ENCODE results near the gene ELF5.

Gene ELF5

DNA sequence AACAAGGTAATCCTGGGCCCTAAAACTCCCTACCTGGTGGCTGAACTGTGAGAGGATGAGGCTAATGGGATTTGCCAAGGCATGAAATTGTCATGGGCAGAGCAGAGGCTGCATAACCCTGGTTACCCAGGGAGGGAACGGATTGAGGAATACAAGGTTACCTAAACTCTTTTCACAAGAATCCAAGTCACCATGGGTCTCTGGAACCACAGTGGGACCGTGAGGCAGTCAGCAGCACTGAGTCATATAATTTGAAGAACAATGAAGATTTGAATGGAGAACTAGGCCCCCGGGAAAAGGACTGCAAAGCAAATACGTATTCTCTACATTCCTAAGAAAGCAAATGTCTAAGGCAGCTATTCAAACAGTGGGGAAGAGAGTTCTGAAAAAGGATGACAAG is 55.1 kb downstream of the ELF5 start:
- Histone ChIP-seq H4K5ac (ENCODE audit: low read length) (no peak overlapping the region), H3K79me1 (ENCODE audit: low read length) (no peaks in the 10 kb centered on the region), H3K23ac (ENCODE audit: low read length) (no peak overlapping the region), H3K27me3 (ENCODE audit: insufficient read depth, low read length, poor library complexity) (no peaks in the 10 kb centered on the region), H3K4me2 (ENCODE audit: low read length) (no peak overlapping the region), H3K18ac (ENCODE audit: low read length) (no peak overlapping the region), H3K4me3 (ENCODE audit: low read length) (no peak overlapping the region), H3K56ac (ENCODE audit: low read length) (no peak overlapping the region), H2BK120ac (ENCODE audit: low read depth, low read length) (no peak overlapping the region), H3K36me3 (ENCODE audit: control insufficient read depth, insufficient read depth, low read length) (no peaks in the 10 kb centered on the region), H2BK5ac (ENCODE audit: low read length) (no peak overlapping the region), H3K79me2 (ENCODE audit: control insufficient read depth, insufficient read depth, low read length) (no peaks in the 10 kb centered on the region), H3K4me1 (ENCODE audit: control insufficient read depth, low read depth, low read length) (no peaks in the 10 kb centered on the region), H4K8ac (ENCODE audit: low read depth, low read length) (no peak overlapping the region), H3K27ac (ENCODE audit: low read depth, low read length) (no peak overlapping the region), H3K9ac (ENCODE audit: low read length) (no peak overlapping the region), H2BK15ac (replicated peaks; ENCODE audit: low read depth) (no peak overlapping the region), H2AK5ac (ENCODE audit: low read length) (no peak overlapping the region), H3K4ac (ENCODE audit: low read depth, low read length) (no peak overlapping the region)
- peak; percentile 11 for DNase-seq
- no CpG with 5 or more reads among the region's 4 CpGs for WGBS (ENCODE audit: extremely low coverage, insufficient coverage, low lambda C conversion rate)

DNA sequence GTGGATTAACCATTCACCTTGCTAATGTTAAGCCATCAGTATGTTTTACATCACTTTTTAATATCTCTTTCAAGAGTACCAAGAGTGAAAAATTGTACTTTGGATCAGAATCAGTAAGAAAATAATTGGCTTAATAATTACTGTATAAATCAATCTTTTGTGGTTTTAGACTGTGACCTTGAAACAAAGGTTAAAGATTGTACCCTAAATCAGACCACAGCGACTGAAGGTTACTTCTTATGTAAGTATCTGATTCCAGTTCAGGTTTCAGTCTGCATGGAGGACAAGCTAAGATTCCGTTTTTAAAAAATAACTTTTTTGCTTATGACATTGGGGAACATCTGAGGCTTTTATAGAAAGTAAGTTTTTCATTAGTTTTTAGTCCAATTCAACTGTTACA is 56.0 kb downstream of the ELF5 start:
- H3K4me3 ChIP-seq (ENCODE audit: low read length), result no peak overlapping the region
- no peak overlapping the region for H2BK15ac ChIP-seq (replicated peaks; ENCODE audit: low read depth)
- H3K9ac ChIP-seq (ENCODE audit: low read length), result no peak overlapping the region
- no peak overlapping the region for H2BK5ac ChIP-seq (ENCODE audit: low read length)
- no peaks in the 10 kb centered on the region for H3K36me3 ChIP-seq (ENCODE audit: control insufficient read depth, insufficient read depth, low read length)
- DNase-seq, result no peak
- H3K23ac ChIP-seq (ENCODE audit: low read length), result no peak overlapping the region
- H3K79me1 ChIP-seq (ENCODE audit: low read length), result no peaks in the 10 kb centered on the region
- no peak overlapping the region for H4K5ac ChIP-seq (ENCODE audit: low read length)
- H4K8ac ChIP-seq (ENCODE audit: low read depth, low read length), result no peak overlapping the region
- no peak overlapping the region for H2AK5ac ChIP-seq (ENCODE audit: low read length)
- no peaks in the 10 kb centered on the region for H3K79me2 ChIP-seq (ENCODE audit: control insufficient read depth, insufficient read depth, low read length)
- H3K27ac ChIP-seq (ENCODE audit: low read depth, low read length), result no peak overlapping the region
- no peak overlapping the region for H2BK120ac ChIP-seq (ENCODE audit: low read depth, low read length)
- no peak overlapping the region for H3K18ac ChIP-seq (ENCODE audit: low read length)
- no CpG with 5 or more reads among the region's 2 CpGs for WGBS (ENCODE audit: extremely low coverage, insufficient coverage, low lambda C conversion rate)
- H3K56ac ChIP-seq (ENCODE audit: low read length), result no peak overlapping the region
- no peaks in the 10 kb centered on the region for H3K4me1 ChIP-seq (ENCODE audit: control insufficient read depth, low read depth, low read length)
- H3K4me2 ChIP-seq (ENCODE audit: low read length), result no peak overlapping the region
- H3K4ac ChIP-seq (ENCODE audit: low read depth, low read length), result no peak overlapping the region
- no peaks in the 10 kb centered on the region for H3K27me3 ChIP-seq (ENCODE audit: insufficient read depth, low read length, poor library complexity)

DNA sequence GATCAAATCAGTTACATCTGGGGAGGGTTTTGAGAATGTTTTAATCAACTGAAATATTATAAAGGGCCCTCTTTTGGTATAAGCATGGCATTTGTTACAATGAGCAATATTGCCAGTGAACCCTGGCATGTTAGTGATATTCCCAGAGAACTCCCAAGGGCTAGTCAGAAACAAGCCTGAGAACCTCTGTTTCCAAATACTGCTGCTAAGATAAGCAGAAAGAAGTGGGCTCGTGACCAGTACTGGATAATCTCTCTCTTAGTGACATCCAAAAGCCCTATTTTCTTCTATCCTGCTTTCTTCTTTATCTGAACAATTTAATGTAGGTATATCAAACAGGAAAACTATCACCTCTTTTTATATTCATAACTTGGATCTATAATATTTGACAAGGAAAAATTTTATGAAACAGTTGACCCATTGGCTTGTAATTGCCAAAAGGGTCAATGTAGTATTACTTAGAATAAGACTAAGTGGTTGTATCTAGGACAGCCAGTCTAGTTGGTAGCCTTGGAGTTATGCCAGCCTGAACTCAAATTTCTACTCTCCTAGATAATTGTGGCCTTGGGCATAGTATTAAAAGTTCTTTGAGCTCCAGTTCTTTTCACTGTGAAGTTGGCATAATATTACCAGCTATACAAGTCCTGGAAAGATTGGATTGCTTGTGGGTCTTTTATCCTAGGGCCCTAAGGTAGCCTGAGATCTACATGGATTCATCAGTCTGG is 59.1 kb downstream of the ELF5 start:
- no peak for DNase-seq
- H3K4ac ChIP-seq (ENCODE audit: low read depth, low read length), result no peak overlapping the region
- H3K4me1 ChIP-seq (ENCODE audit: control insufficient read depth, low read depth, low read length), result no peaks in the 10 kb centered on the region
- H3K79me2 ChIP-seq (ENCODE audit: control insufficient read depth, insufficient read depth, low read length), result no peaks in the 10 kb centered on the region
- no CpG with 5 or more reads among the region's 1 CpG for WGBS (ENCODE audit: extremely low coverage, insufficient coverage, low lambda C conversion rate)
- no peak overlapping the region for H3K18ac ChIP-seq (ENCODE audit: low read length)
- H3K9ac ChIP-seq (ENCODE audit: low read length), result no peak overlapping the region
- H4K5ac ChIP-seq (ENCODE audit: low read length), result no peak overlapping the region
- no peak overlapping the region for H3K4me2 ChIP-seq (ENCODE audit: low read length)
- no peaks in the 10 kb centered on the region for H3K36me3 ChIP-seq (ENCODE audit: control insufficient read depth, insufficient read depth, low read length)
- no peak overlapping the region for H2AK5ac ChIP-seq (ENCODE audit: low read length)
- H3K56ac ChIP-seq (ENCODE audit: low read length), result no peak overlapping the region
- no peaks in the 10 kb centered on the region for H3K79me1 ChIP-seq (ENCODE audit: low read length)
- H3K27ac ChIP-seq (ENCODE audit: low read depth, low read length), result no peak overlapping the region
- no peak overlapping the region for H2BK120ac ChIP-seq (ENCODE audit: low read depth, low read length)
- H4K8ac ChIP-seq (ENCODE audit: low read depth, low read length), result no peak overlapping the region
- no peaks in the 10 kb centered on the region for H3K27me3 ChIP-seq (ENCODE audit: insufficient read depth, low read length, poor library complexity)
- H3K4me3 ChIP-seq (ENCODE audit: low read length), result no peak overlapping the region
- no peak overlapping the region for H2BK5ac ChIP-seq (ENCODE audit: low read length)
- no peak overlapping the region for H3K23ac ChIP-seq (ENCODE audit: low read length)
- no peak overlapping the region for H2BK15ac ChIP-seq (replicated peaks; ENCODE audit: low read depth)

DNA sequence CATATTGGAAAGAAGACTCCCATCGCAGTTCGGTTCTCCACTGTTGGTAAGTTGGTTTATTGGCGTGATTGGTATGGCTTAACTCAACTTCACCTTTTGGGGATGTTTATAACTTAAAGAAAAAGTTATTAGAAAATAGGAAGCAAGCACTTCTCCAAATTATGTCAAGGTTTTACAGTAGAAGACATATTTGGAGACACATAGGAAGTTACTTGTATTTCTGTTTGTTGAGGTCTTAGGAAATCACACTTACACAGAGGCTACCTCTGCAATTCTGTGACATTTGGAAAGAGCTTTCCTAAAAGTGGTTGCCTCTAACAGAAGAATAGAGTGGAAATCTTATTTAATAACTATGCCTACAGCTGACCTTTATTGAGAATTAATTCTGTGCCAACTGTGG is 62.5 kb downstream of the ELF5 start:
- H3K9ac ChIP-seq (ENCODE audit: low read length), result no peak overlapping the region
- no peak overlapping the region for H4K5ac ChIP-seq (ENCODE audit: low read length)
- no peaks in the 10 kb centered on the region for H3K36me3 ChIP-seq (ENCODE audit: control insufficient read depth, insufficient read depth, low read length)
- WGBS (ENCODE audit: extremely low coverage, insufficient coverage, low lambda C conversion rate), result no CpG with 5 or more reads among the region's 3 CpGs
- no peak overlapping the region for H3K23ac ChIP-seq (ENCODE audit: low read length)
- no peak overlapping the region for H3K4me3 ChIP-seq (ENCODE audit: low read length)
- H3K4me1 ChIP-seq (ENCODE audit: control insufficient read depth, low read depth, low read length), result no peaks in the 10 kb centered on the region
- peaks cover 1% of the 10 kb centered on the region for H3K79me1 ChIP-seq (ENCODE audit: low read length)
- no peak for DNase-seq
- no peak overlapping the region for H3K18ac ChIP-seq (ENCODE audit: low read length)
- no peak overlapping the region for H2BK15ac ChIP-seq (replicated peaks; ENCODE audit: low read depth)
- no peak overlapping the region for H3K4ac ChIP-seq (ENCODE audit: low read depth, low read length)
- H3K27ac ChIP-seq (ENCODE audit: low read depth, low read length), result no peak overlapping the region
- no peak overlapping the region for H2AK5ac ChIP-seq (ENCODE audit: low read length)
- H2BK120ac ChIP-seq (ENCODE audit: low read depth, low read length), result no peak overlapping the region
- H2BK5ac ChIP-seq (ENCODE audit: low read length), result no peak overlapping the region
- no peak overlapping the region for H3K56ac ChIP-seq (ENCODE audit: low read length)
- H3K79me2 ChIP-seq (ENCODE audit: control insufficient read depth, insufficient read depth, low read length), result no peaks in the 10 kb centered on the region
- no peak overlapping the region for H3K4me2 ChIP-seq (ENCODE audit: low read length)
- H3K27me3 ChIP-seq (ENCODE audit: insufficient read depth, low read length, poor library complexity), result no peaks in the 10 kb centered on the region
- no peak overlapping the region for H4K8ac ChIP-seq (ENCODE audit: low read depth, low read length)

DNA sequence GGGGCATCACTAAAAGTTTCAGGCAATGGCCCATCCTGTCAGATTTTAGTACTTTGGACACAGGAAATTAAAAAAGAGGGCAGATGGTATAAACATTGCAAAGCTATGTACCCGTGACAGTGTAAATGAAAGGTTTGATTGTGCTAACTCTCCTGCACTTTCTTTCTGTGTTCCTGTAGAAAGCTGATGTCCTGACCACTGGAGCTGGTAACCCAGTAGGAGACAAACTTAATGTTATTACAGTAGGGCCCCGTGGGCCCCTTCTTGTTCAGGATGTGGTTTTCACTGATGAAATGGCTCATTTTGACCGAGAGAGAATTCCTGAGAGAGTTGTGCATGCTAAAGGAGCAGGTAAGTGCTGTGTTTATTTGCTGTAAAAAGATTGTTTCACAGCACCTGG is 64.6 kb downstream of the ELF5 start:
- Histone ChIP-seq H2BK5ac (ENCODE audit: low read length) (no peak overlapping the region), H3K4ac (ENCODE audit: low read depth, low read length) (no peak overlapping the region), H3K27ac (ENCODE audit: low read depth, low read length) (no peak overlapping the region), H3K4me1 (ENCODE audit: control insufficient read depth, low read depth, low read length) (no peaks in the 10 kb centered on the region), H3K9ac (ENCODE audit: low read length) (no peak overlapping the region), H2BK120ac (ENCODE audit: low read depth, low read length) (no peak overlapping the region), H3K4me3 (ENCODE audit: low read length) (no peak overlapping the region), H3K27me3 (ENCODE audit: insufficient read depth, low read length, poor library complexity) (no peaks in the 10 kb centered on the region), H3K4me2 (ENCODE audit: low read length) (no peak overlapping the region), H3K79me1 (ENCODE audit: low read length) (peaks cover 1% of the 10 kb centered on the region), H4K8ac (ENCODE audit: low read depth, low read length) (no peak overlapping the region), H3K56ac (ENCODE audit: low read length) (no peak overlapping the region), H3K18ac (ENCODE audit: low read length) (no peak overlapping the region), H2AK5ac (ENCODE audit: low read length) (no peak overlapping the region), H2BK15ac (replicated peaks; ENCODE audit: low read depth) (no peak overlapping the region), H3K23ac (ENCODE audit: low read length) (no peak overlapping the region), H4K5ac (ENCODE audit: low read length) (no peak overlapping the region), H3K36me3 (ENCODE audit: control insufficient read depth, insufficient read depth, low read length) (no peaks in the 10 kb centered on the region), H3K79me2 (ENCODE audit: control insufficient read depth, insufficient read depth, low read length) (no peaks in the 10 kb centered on the region)
- no peak for DNase-seq
- no CpG with 5 or more reads among the region's 3 CpGs for WGBS (ENCODE audit: extremely low coverage, insufficient coverage, low lambda C conversion rate)

All from mesendoderm (in vitro differentiated cells).